MCF 10A (cell line): ENCODE results near the gene SMARCA1. TPM values are rescaled to one million over a fixed set of nuclear protein-coding genes. Genes with fewer than 3 reads are reported as not detected.

ENCODE experiments used
- BruUV-seq: library from RNA; stranded (reverse); fragments of 400-500 nt; replicated peaks from 2 replicates; lab custom pipeline; 2021; lab: Mats Ljungman, UMichigan
- CTCF ChIA-PET: fragments of 300-600 bp; sonication (Branson Sonifier 250); formaldehyde crosslinking; extraction: SDS; loops from one replicate; lab custom pipeline; 2021; ENCODE audit warnings: antibody characterized with exemption, inconsistent platforms; lab: Yijun Ruan, JAX
- POLR2A ChIA-PET: fragments of 300-600, 350-650 bp; sonication (Branson Sonifier 250); formaldehyde crosslinking; extraction: SDS; loops from one replicate; lab custom pipeline; 2020; ENCODE audit warnings: antibody characterized with exemption, inconsistent platforms; lab: Yijun Ruan, JAX
- DNase-seq: peaks from one replicate; pipeline ENCODE4 v3.0.0-alpha.2; 2018; ENCODE audit not compliant: unreplicated experiment
- H3K27ac Mint-ChIP-seq: one replicate; pipeline ENCODE4 v1.8.0; 2022; ENCODE audit warnings: mild to moderate bottlenecking, low read depth, mixed read lengths; ENCODE audit not compliant: unreplicated experiment
- H3K27me3 Mint-ChIP-seq: one replicate; pipeline ENCODE4 v1.8.0; 2022; ENCODE audit warnings: mixed read lengths; ENCODE audit not compliant: insufficient read depth, unreplicated experiment
- H3K36me3 Mint-ChIP-seq: one replicate; pipeline ENCODE4 v1.8.0; 2022; ENCODE audit warnings: mild to moderate bottlenecking, moderate library complexity, mixed read lengths; ENCODE audit not compliant: insufficient read depth, unreplicated experiment
- H3K4me1 Mint-ChIP-seq: one replicate; pipeline ENCODE4 v1.8.0; 2022; ENCODE audit warnings: mixed read lengths; ENCODE audit not compliant: insufficient read depth, unreplicated experiment
- H3K4me3 Mint-ChIP-seq: one replicate; pipeline ENCODE4 v1.8.0; 2022; ENCODE audit warnings: mild to moderate bottlenecking, moderate library complexity, mixed read lengths; ENCODE audit not compliant: unreplicated experiment
- H3K9me3 Mint-ChIP-seq: one replicate; pipeline ENCODE4 v1.8.0; 2022; ENCODE audit warnings: mixed read lengths; ENCODE audit not compliant: unreplicated experiment
- CTCF ChIP-seq: fragments of 200-600 bp; IDR thresholded peaks from one replicate; pipeline ENCODE4 v1.8.0; 2022; ENCODE audit warnings: antibody characterized with exemption, mild to moderate bottlenecking; ENCODE audit not compliant: unreplicated experiment
- intact Hi-C: fragments of 100-400 bp; cut with micrococcal nuclease; formaldehyde crosslinking; loops from 2 replicates; pipeline ENCODE4 v1.14.1; 2022
- total RNA-seq: library from RNA; stranded (reverse); gene quantifications from 2 replicates; pipeline ENCODE4 v1.2.3, GENCODE V29; 2022

Gene SMARCA1
- total RNA-seq, 1 experiment from 2014 or later = 1.7 TPM

- no peaks in the 10 kb centered on the region for H3K36me3 Mint-ChIP-seq
- no TSS peak for BruUV-seq
- intact Hi-C loops = no loop called here
- H3K27ac Mint-ChIP-seq = no peak overlapping the region
- peaks cover 46% of the 10 kb centered on the region for H3K27me3 Mint-ChIP-seq
- H3K4me1 Mint-ChIP-seq = no peaks in the 10 kb centered on the region
- ChIA-PET POLR2A (no interaction called here), CTCF (interaction anchor here (0.6 kb wide), 1 partner anchor 12 kb away, joined by 3 read pairs; no protein-coding TSS in a partner anchor)
- no peak overlapping the region for H3K4me3 Mint-ChIP-seq
- DNase-seq = peak; percentile 25
- no peaks in the 10 kb centered on the region for H3K9me3 Mint-ChIP-seq
- no peak for TF ChIP-seq CTCF
These were observed 51.2 kb downstream of the SMARCA1 start for GRCh38 chrX:129472116-129472515.

GRCh38 chrX:129462707-129463106, 60.6 kb downstream of the SMARCA1 start:
- H3K4me3 Mint-ChIP-seq = no peak overlapping the region
- no peaks in the 10 kb centered on the region for H3K9me3 Mint-ChIP-seq
- no peak overlapping the region for H3K27ac Mint-ChIP-seq
- no TSS peak for BruUV-seq
- H3K36me3 Mint-ChIP-seq = no peaks in the 10 kb centered on the region
- intact Hi-C loops = loop anchor here (1.0 kb wide), 1 partner anchor 144 kb away; no protein-coding TSS in a partner anchor
- POLR2A ChIA-PET = no interaction called here
- CTCF ChIA-PET = interaction anchor here (0.6 to 1.1 kb wide), 3 partner anchors 144 to 451 kb away, joined by 3 to 5 read pairs (median 4); no protein-coding TSS in a partner anchor
- no peaks in the 10 kb centered on the region for H3K4me1 Mint-ChIP-seq
- TF ChIP-seq CTCF = no peak
- DNase-seq = no peak
- H3K27me3 Mint-ChIP-seq = peaks cover 31% of the 10 kb centered on the region

- Mint-ChIP-seq H3K36me3 (no peaks in the 10 kb centered on the region), H3K4me3 (no peak overlapping the region), H3K27ac (no peak overlapping the region), H3K9me3 (no peaks in the 10 kb centered on the region), H3K4me1 (no peaks in the 10 kb centered on the region), H3K27me3 (peaks cover 29% of the 10 kb centered on the region)
- CTCF ChIA-PET = interaction anchor here (0.7 to 2.6 kb wide), 4 partner anchors 9 to 154 kb away, joined by 3 to 12 read pairs (median 4); no protein-coding TSS in a partner anchor
- DNase-seq = no peak
- intact Hi-C loops = loop anchor here (1.0 kb wide), 1 partner anchor 144 kb away; no protein-coding TSS in a partner anchor
- BruUV-seq = no TSS peak
- POLR2A ChIA-PET = no interaction called here
- no peak for TF ChIP-seq CTCF
These were observed 61.4 kb downstream of the SMARCA1 start for GRCh38 chrX:129461801-129462456.

GRCh38 chrX:129452523-129452922, 70.8 kb downstream of the SMARCA1 start:
- Mint-ChIP-seq H3K9me3 (peaks cover 12% of the 10 kb centered on the region), H3K4me1 (no peaks in the 10 kb centered on the region), H3K27ac (no peak overlapping the region), H3K27me3 (peaks cover 3% of the 10 kb centered on the region), H3K36me3 (no peaks in the 10 kb centered on the region), H3K4me3 (no peak overlapping the region)
- intact Hi-C loops = no loop called here
- BruUV-seq = no TSS peak
- ChIA-PET POLR2A (no interaction called here), CTCF (interaction anchor here (0.6 to 1.2 kb wide), 3 partner anchors 9 to 340 kb away, joined by 3 read pairs; no protein-coding TSS in a partner anchor)
- no peak for DNase-seq
- no peak for TF ChIP-seq CTCF
